Loucy (cell line): ENCODE results near the gene C12orf76.

Experiments used
- H2AFZ ChIP-seq: fragments of 200-600 bp; sonication (generic); 2 replicates; pipeline ENCODE4 v1.6.0; 2016; ENCODE audit warnings: antibody characterized with exemption, mild to moderate bottlenecking, low read length, moderate library complexity
- H3F3A ChIP-seq: fragments of 200-600 bp; 2 replicates; pipeline ENCODE4 v1.6.0; 2016; ENCODE audit warnings: antibody characterized with exemption, low read depth, mild to moderate bottlenecking
- H3K27me3 ChIP-seq: fragments of 200-600 bp; sonication (generic); 2 replicates; pipeline ENCODE4 v1.6.1; 2014; ENCODE audit warnings: low read length, mild to moderate bottlenecking; ENCODE audit not compliant: insufficient read depth, poor library complexity, severe bottlenecking
- H3K36me3 ChIP-seq: fragments of 200-600 bp; sonication (generic); 2 replicates; pipeline ENCODE4 v1.6.1; 2016; ENCODE audit warnings: low read length; ENCODE audit not compliant: insufficient read depth
- H3K4me1 ChIP-seq: fragments of 200-600 bp; sonication (generic); 2 replicates; pipeline ENCODE4 v1.5.1; 2014; ENCODE audit warnings: low read length, mild to moderate bottlenecking; ENCODE audit not compliant: insufficient read depth, poor library complexity, severe bottlenecking
- H3K4me2 ChIP-seq: fragments of 200-600 bp; sonication (generic); 2 replicates; pipeline ENCODE4 v1.6.0; 2014; ENCODE audit warnings: antibody characterized with exemption, low read length, low read depth, mild to moderate bottlenecking; ENCODE audit not compliant: poor library complexity, severe bottlenecking
- H3K4me3 ChIP-seq: fragments of 200-600 bp; sonication (generic); 2 replicates; pipeline ENCODE4 v1.5.1; 2014; ENCODE audit warnings: low read length, mild to moderate bottlenecking, mixed read lengths; ENCODE audit not compliant: poor library complexity, severe bottlenecking
- H3K79me2 ChIP-seq: fragments of 200-600 bp; sonication (generic); 2 replicates; pipeline ENCODE4 v1.6.1; 2014; ENCODE audit warnings: low read length; ENCODE audit not compliant: insufficient read depth
- H3K9ac ChIP-seq: fragments of 200-600 bp; sonication (generic); 2 replicates; pipeline ENCODE4 v1.6.0; 2014; ENCODE audit warnings: mild to moderate bottlenecking, low read depth, low read length, moderate library complexity; ENCODE audit not compliant: poor library complexity, severe bottlenecking
- H3K9me2 ChIP-seq: fragments of 200-600 bp; sonication (generic); replicated peaks from 2 replicates; pipeline ENCODE4 v1.6.1; 2016; ENCODE audit warnings: low read depth, low read length, mixed read lengths
- H3K9me3 ChIP-seq: fragments of 200-600 bp; sonication (generic); 2 replicates; pipeline ENCODE4 v1.6.1; 2014; ENCODE audit warnings: mild to moderate bottlenecking, antibody characterized with exemption, low read length, low read depth; ENCODE audit not compliant: insufficient read depth
- H4K20me1 ChIP-seq: fragments of 200-600 bp; sonication (generic); 2 replicates; pipeline ENCODE4 v1.6.0; 2014; ENCODE audit warnings: antibody characterized with exemption, low read length, mild to moderate bottlenecking; ENCODE audit not compliant: insufficient read depth, poor library complexity, severe bottlenecking
- EZH2phosphoT487 ChIP-seq: fragments of 200-600 bp; IDR thresholded peaks from 2 replicates; pipeline ENCODE4 v1.6.1; 2018; ENCODE audit warnings: antibody characterized with exemption, mild to moderate bottlenecking, moderate library complexity, borderline replicate concordance
- TF ChIP-seq, protein P1 (sequence below): fragments of 200-600 bp; sonication (generic); conservative IDR thresholded peaks from 2 replicates; pipeline ENCODE4 v1.5.1; 2014; ENCODE audit warnings: mild to moderate bottlenecking, antibody characterized with exemption, low read length

Gene C12orf76

DNA sequence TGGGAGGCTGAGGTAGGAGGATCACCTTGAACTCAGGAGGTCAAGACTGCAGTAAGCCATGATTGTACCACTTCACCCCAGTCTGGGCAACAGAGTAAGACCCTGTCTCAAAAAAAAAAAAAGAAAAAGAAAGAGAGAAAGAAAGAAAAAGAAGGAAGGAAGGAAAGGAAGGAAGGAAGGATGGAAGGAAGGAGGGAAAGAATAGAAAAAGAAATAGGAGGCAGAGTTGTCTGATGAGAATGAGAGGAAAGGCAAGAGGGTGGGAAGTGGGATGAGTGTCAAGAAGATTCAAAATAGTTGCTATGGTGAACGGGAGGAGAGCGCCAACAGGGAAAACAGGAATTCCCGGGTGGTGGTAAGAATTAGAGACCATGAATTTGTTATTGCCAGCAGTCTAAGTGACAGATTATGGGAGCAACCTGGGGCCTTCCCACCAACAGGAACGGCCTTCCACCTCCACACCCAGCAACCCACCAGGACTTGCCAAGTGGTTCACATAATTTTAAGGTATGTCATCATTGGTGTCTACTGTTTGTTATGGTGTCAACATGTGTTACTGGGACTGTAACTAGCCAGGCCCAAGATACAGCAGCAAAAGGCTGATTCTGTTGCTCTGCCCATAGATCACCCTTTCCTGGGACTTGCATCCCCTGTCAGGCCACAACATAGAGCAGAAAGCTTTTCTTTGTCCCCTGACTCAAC, 36.1 kb upstream of the C12orf76 start:
- H3K9ac ChIP-seq, result no peak overlapping the region
- H3K9me2 ChIP-seq, result no peaks in the 10 kb centered on the region
- no peaks in the 10 kb centered on the region for H3F3A ChIP-seq
- no peak overlapping the region for H3K4me2 ChIP-seq
- no peak overlapping the region for H3K4me3 ChIP-seq
- H3K4me1 ChIP-seq, result peaks cover 8% of the 10 kb centered on the region
- H3K79me2 ChIP-seq, result no peaks in the 10 kb centered on the region
- H3K9me3 ChIP-seq, result no peaks in the 10 kb centered on the region
- H3K27me3 ChIP-seq, result no peaks in the 10 kb centered on the region
- H3K36me3 ChIP-seq, result no peaks in the 10 kb centered on the region
- no peaks in the 10 kb centered on the region for H4K20me1 ChIP-seq
- TF ChIP-seq, protein P1, sequence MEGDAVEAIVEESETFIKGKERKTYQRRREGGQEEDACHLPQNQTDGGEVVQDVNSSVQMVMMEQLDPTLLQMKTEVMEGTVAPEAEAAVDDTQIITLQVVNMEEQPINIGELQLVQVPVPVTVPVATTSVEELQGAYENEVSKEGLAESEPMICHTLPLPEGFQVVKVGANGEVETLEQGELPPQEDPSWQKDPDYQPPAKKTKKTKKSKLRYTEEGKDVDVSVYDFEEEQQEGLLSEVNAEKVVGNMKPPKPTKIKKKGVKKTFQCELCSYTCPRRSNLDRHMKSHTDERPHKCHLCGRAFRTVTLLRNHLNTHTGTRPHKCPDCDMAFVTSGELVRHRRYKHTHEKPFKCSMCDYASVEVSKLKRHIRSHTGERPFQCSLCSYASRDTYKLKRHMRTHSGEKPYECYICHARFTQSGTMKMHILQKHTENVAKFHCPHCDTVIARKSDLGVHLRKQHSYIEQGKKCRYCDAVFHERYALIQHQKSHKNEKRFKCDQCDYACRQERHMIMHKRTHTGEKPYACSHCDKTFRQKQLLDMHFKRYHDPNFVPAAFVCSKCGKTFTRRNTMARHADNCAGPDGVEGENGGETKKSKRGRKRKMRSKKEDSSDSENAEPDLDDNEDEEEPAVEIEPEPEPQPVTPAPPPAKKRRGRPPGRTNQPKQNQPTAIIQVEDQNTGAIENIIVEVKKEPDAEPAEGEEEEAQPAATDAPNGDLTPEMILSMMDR, result no peak
- no peak for TF ChIP-seq EZH2phosphoT487
- H2AFZ ChIP-seq, result no peak overlapping the region

DNA sequence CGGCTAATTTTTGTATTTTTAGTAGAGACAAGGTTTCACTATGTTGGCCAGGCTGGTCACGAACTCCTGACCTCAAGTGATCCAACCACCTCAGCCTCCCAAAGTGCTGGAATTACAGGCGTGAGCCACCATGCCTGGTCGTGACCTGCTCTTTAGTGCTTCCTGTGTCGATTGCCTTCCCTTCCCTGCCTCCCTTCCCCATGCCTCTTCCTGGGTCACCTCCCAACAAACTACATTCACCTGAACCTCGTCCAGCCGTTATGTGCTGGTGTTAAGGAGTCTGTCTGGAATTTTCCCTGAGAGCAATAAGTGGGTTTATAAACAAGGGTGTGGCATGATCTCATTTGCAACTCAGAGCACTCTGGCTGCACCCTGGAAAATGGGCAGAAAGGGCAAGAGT, 32.1 kb upstream of the C12orf76 start:
- peaks cover 13% of the 10 kb centered on the region for H3K4me1 ChIP-seq
- no peaks in the 10 kb centered on the region for H3K9me2 ChIP-seq
- no peaks in the 10 kb centered on the region for H3K9me3 ChIP-seq
- no peaks in the 10 kb centered on the region for H3K27me3 ChIP-seq
- no peak overlapping the region for H3K4me3 ChIP-seq
- H4K20me1 ChIP-seq, result no peaks in the 10 kb centered on the region
- TF ChIP-seq EZH2phosphoT487, result no peak
- TF ChIP-seq, protein P1, result no peak
- H3K9ac ChIP-seq, result no peak overlapping the region
- H2AFZ ChIP-seq, result no peak overlapping the region; the same call in 1 of the 2 replicates
- no peak overlapping the region for H3K4me2 ChIP-seq
- H3K79me2 ChIP-seq, result no peaks in the 10 kb centered on the region
- H3K36me3 ChIP-seq, result no peaks in the 10 kb centered on the region
- H3F3A ChIP-seq, result no peaks in the 10 kb centered on the region

DNA sequence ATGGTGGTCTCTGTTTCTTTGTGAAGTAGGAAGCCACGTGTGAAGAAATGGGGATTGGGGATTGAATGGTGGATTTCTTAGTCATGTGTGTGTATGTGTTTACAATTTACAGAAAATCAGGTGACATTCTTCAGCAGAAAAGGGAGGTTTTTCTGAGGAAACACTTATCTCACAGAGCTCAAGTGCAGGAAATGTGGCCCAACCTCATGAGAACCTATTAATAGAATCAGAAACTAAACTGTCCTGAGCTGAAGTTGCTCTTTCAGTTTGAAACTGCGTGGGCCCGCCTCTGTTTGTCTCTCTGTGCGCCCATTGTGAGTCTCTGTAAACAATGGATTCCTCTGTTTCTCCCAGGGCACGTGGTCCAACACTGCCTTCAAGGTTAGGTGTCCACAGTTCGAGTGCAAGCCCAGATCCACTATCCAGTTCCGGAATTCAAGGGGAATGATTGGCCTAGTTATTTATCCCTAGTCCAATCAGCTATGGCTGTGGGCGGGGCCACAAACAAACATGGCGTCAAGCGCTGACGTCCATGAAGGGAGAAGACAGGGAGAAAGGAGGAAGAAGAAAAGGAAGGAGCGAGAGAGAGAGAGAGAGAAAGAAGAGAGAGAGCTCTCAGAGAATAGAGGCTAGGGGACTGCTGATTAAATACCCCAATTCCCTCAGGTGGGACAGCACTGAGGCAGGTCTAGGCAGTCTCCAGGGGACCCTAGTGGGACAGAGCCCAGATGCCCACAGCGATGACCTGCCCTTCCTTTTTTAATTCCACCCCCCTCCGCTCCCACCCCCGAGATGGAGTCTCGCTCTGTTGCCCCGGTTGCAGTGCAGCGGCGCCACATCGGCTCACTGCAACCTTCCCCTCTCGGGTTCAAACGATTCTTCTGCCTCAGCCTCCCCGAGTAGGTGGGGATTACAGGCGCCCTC, 31.4 kb upstream of the C12orf76 start:
- no peaks in the 10 kb centered on the region for H4K20me1 ChIP-seq
- TF ChIP-seq, protein P1, result no peak
- no peak for TF ChIP-seq EZH2phosphoT487
- peak overlapping the region; percentile 58 for H3K4me3 ChIP-seq
- H3K9me2 ChIP-seq, result no peaks in the 10 kb centered on the region
- H3F3A ChIP-seq, result no peaks in the 10 kb centered on the region
- no peaks in the 10 kb centered on the region for H3K27me3 ChIP-seq
- H3K79me2 ChIP-seq, result no peaks in the 10 kb centered on the region
- peak overlapping the region; percentile 67 for H3K9ac ChIP-seq
- no peaks in the 10 kb centered on the region for H3K9me3 ChIP-seq
- peak overlapping the region; percentile 80 for H2AFZ ChIP-seq
- peak overlapping the region; percentile 69 for H3K4me2 ChIP-seq
- H3K36me3 ChIP-seq, result no peaks in the 10 kb centered on the region
- peaks cover 13% of the 10 kb centered on the region for H3K4me1 ChIP-seq
